Measurements from ENCODE around the gene PREX1.

Gene PREX1

DNA sequence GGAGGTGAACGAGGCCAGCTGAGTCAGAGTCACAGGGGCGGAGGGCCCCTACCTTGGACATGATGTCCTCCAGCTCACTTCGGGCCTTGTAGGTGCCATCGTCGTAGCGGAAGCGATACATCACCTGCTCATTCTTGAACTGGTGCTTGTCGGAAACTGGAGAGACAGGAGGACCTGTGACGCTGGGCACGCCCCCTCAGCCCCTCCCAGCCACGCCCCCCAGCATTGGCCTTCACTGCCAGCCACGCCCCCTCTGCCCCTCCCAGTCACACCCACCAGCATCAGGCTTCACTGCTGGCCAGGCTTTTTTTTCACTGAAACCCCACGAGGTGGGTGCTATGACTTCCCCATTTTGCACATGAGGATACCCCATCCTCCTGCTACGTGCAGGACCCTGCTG lies 148.2 kb downstream of the PREX1 start:
- H3K27me3 Mint-ChIP-seq: no peaks in the 10 kb centered on the region
- H3K4me3 Mint-ChIP-seq: no peak overlapping the region
- no peaks in the 10 kb centered on the region for H3K9me3 Mint-ChIP-seq
- H3K27ac Mint-ChIP-seq: no peak overlapping the region
- H3K4me1 Mint-ChIP-seq: no peaks in the 10 kb centered on the region
- peaks cover 6% of the 10 kb centered on the region for H3K36me3 Mint-ChIP-seq

DNA sequence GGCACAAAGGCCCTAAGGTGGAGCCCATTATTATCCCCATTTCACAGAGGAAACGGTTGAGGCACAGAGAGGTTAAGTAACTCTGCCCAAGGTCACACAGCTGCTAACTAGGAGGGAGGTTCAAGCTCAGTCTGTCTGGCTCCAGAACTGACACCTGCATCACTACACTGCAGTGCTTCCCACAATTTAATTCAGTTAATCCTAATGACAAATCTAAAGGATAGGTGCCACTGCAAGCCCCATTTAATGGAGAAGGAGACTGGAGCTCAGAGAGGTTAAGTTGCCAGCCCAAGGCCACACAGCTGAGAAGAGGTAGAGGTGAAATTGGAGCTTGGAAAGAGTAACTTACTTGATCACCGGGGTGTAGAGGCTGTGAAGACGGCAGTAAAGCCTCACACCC lies 148.8 kb downstream of the PREX1 start:
- Mint-ChIP-seq H3K9me3 (no peaks in the 10 kb centered on the region), H3K27ac (no peak overlapping the region), H3K4me1 (no peaks in the 10 kb centered on the region), H3K27me3 (no peaks in the 10 kb centered on the region), H3K36me3 (peaks cover 6% of the 10 kb centered on the region), H3K4me3 (no peak overlapping the region)

DNA sequence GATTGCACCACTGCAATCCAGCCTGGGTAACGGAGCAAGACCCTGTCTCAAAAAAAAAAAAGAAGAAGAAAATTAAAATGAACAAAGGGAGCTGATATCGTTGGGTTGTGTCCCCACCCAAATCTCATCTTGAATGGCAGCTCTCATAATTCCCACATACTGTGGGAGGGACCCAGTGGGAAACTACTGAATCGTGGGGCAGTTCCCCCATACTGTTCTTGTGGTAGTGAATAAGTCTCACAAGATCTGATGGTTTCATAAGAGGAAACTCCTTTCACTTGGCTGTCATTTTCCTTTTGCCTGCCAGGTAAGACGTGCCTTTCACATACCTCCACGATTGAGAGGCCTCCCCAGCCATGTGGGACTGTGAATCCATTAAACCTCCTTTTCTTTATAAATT lies 149.4 kb downstream of the PREX1 start:
- no peaks in the 10 kb centered on the region for H3K9me3 Mint-ChIP-seq
- H3K4me1 Mint-ChIP-seq: no peaks in the 10 kb centered on the region
- no peaks in the 10 kb centered on the region for H3K27me3 Mint-ChIP-seq
- H3K36me3 Mint-ChIP-seq: peaks cover 6% of the 10 kb centered on the region
- no peak overlapping the region for H3K4me3 Mint-ChIP-seq
- no peak overlapping the region for H3K27ac Mint-ChIP-seq

DNA sequence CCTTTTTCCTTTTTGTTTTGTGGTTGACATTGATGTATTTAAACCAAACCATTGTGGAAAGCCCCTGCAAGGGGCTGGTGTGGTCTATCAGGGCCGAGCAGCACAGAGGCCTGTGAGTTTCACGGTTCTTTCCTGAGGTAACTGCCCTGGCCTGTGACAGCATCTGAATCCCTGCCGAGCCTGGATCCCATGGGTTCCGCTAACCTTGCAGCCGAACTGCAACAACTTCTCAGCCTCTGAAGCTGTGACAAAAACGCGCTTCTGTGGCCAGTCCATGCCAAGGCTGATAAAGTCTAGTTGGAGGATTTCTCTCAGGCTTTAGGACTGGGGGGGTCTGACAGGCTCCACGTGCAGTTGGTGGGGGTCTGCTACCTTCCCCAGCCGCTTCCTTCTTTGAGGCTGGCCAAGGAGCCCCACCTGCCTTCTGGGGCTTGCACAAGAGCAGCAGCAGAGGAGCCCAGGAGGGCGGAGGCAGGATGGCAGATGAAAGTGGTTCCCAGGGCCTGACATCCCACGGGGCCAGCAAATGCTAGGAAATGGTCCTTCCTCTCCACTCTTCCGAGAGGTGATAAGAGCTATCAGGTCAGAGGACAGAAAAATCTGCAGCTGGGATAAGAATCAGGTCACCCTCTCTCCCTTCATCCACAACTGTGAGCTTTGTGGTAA lies 150.9 kb downstream of the PREX1 start:
- Mint-ChIP-seq H3K27me3 (no peaks in the 10 kb centered on the region), H3K9me3 (no peaks in the 10 kb centered on the region), H3K4me1 (no peaks in the 10 kb centered on the region), H3K4me3 (no peak overlapping the region), H3K36me3 (peaks cover 11% of the 10 kb centered on the region), H3K27ac (no peak overlapping the region)

DNA sequence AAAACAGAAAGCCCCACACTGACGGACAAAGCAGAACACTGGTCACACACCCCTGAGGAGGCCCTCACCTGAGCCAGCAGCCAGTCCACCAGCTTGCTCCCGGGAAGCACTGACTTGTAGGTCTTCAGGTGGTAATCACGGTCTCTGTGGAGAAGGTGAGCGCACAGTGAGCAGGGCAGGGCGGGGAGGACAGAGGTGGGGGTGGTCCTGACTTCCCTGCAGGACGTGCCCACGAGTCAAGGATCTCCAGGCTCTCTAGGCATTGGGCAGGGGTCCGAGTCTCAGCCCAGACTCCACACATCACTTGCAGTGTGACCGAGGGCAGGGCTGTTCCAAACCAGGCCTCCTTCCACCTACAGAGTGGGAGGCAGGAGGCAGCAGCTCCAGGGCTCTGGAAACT lies 151.7 kb downstream of the PREX1 start:
- H3K9me3 Mint-ChIP-seq: no peaks in the 10 kb centered on the region
- H3K27me3 Mint-ChIP-seq: no peaks in the 10 kb centered on the region
- H3K4me3 Mint-ChIP-seq: no peak overlapping the region
- H3K36me3 Mint-ChIP-seq: peaks cover 16% of the 10 kb centered on the region
- H3K4me1 Mint-ChIP-seq: no peaks in the 10 kb centered on the region
- H3K27ac Mint-ChIP-seq: no peak overlapping the region

DNA sequence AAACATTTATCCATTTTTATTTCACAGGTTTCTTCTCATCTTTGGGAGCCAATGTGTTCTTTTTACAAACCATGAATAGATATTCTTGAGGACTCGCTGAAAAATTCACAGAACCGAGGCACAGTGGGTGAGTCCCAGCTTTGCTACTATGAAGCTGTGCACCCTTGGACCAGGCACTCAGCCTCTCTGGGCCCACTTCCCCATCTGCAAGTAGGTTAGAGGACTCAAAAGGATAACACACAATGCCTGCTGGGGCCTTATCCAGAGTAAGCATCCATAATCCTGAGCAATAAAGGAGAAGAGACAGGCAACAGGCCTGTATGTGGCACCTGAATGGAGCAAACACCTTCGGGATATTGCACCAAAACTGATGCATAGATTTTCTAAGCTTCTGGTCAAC lies 153.3 kb downstream of the PREX1 start:
- Mint-ChIP-seq H3K4me3 (no peak overlapping the region), H3K27ac (no peak overlapping the region), H3K4me1 (no peaks in the 10 kb centered on the region), H3K36me3 (peaks cover 16% of the 10 kb centered on the region), H3K27me3 (no peaks in the 10 kb centered on the region), H3K9me3 (no peaks in the 10 kb centered on the region)

DNA sequence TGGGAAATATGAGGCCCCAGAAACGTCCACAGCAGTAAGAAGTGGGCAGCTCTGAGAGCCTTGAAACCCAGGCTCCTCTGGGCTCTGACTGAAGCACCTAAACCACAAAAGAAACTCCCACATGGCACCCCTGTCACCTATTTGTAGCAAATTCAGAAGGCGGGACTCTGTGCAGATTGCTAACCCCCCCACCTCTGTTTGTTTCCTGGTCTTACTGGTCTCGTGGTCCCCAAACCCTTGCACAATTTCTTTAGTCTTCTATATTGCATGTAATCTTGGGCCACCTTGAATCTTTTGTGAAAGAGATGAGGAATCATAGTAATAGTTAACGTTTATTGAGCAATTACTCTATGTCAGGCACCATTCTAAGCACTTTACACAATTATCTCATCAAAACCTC lies 154.3 kb downstream of the PREX1 start:
- Mint-ChIP-seq H3K9me3 (no peaks in the 10 kb centered on the region), H3K4me1 (no peaks in the 10 kb centered on the region), H3K27ac (peak overlapping the region; percentile 79), H3K4me3 (no peak overlapping the region), H3K36me3 (peaks cover 13% of the 10 kb centered on the region), H3K27me3 (no peaks in the 10 kb centered on the region)

DNA sequence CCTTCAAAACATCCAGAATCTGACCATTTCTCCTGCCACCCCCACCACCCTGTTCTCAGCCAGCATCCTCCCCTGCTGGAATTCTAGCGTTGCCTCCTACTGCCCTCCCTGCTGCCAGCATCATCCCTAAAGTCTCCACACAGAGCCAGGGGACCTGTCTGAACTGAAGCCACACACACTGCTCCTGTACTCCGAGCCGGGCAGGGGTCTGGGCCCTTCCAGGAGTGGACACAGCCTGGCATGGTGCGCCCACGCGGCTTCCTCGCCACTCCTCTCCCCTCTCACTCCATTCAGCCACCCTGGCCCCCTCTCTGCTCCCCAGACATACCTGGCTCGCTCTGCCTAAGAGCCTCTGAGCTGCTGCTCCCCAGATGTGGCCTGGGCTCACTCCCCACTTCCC lies 155.5 kb downstream of the PREX1 start:
- Mint-ChIP-seq H3K4me1 (no peaks in the 10 kb centered on the region), H3K27me3 (no peaks in the 10 kb centered on the region), H3K36me3 (peaks cover 13% of the 10 kb centered on the region), H3K4me3 (no peak overlapping the region), H3K27ac (no peak overlapping the region), H3K9me3 (no peaks in the 10 kb centered on the region)

DNA sequence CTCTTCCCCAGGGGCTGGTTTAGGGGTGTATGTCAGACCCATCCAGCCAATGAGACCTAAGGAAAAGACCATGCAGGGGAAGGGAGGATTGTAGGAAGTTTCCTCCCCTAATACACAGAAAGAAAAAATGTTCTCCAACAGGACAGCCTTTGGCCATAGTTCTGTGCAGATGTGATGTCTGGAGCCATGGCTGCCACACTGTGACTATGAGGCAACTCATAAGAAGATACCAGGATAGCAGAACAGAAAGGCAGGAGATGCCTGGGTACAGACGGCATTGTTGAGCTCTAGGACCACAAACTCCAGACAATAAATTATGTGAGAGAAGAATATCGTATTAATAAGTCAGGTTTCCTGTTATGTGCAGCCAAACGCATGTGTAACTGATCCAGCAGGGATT lies 156.7 kb downstream of the PREX1 start:
- Mint-ChIP-seq H3K4me3 (no peak overlapping the region), H3K9me3 (no peaks in the 10 kb centered on the region), H3K27me3 (no peaks in the 10 kb centered on the region), H3K27ac (no peak overlapping the region), H3K36me3 (peaks cover 13% of the 10 kb centered on the region), H3K4me1 (no peaks in the 10 kb centered on the region)

DNA sequence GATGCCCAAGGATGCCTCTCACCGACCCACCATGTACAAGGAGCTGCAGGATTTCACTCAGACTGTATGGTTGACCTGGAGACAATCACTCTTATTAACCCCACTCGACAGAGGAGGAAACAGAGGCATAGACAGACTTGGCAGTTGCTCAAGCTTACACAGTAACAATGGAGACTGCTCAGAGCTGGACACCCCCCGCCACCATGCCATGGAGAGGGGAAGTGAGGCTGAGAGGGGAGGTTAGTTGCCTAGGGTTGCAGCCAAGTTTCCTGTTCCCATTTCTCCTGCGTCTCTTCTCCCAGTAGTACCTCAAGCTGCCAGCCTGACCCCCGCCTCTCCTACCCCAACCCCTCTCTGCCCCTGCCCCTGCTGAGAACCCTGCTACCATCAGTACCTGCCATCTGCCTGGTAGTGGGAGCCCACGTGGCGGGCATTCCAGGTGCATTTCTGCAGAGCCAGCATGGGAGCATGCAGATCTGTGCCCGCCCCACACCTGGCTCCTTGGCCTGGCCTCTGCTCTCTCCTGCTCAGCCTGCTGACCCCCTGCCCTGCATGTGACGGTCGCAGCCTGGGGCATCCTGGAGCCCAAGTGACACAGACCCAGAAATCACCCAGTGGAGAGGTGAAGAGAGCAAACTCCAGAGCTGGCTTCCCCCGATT lies 157.7 kb downstream of the PREX1 start:
- Mint-ChIP-seq H3K4me1 (no peaks in the 10 kb centered on the region), H3K9me3 (no peaks in the 10 kb centered on the region), H3K36me3 (peaks cover 10% of the 10 kb centered on the region), H3K27me3 (no peaks in the 10 kb centered on the region), H3K27ac (no peak overlapping the region), H3K4me3 (no peak overlapping the region)

DNA sequence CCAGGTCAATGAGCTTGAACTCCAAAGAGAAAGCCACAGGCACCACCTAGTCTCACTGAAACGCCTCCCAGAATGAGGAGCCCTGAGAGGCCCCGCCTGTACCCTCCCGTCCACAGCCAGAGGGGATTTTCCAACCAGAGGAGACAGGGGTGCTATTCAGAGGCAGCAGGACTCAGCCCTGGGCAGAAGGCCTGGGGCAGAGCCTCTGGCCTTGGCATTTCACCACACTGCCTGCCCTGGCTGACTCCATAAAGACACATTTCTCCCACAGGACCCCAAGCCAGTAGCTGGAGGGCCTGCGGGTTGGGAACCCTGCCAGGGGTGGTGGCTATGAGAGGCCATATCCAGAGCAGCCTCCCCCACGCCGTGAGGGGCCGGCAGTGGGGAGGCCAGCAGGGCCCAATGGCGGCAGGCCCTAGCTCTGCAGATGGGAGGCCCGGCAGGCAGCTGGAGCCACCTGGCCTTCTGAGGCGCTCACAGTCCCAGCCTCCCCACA lies 159.3 kb downstream of the PREX1 start:
- peaks cover 12% of the 10 kb centered on the region for H3K36me3 Mint-ChIP-seq

DNA sequence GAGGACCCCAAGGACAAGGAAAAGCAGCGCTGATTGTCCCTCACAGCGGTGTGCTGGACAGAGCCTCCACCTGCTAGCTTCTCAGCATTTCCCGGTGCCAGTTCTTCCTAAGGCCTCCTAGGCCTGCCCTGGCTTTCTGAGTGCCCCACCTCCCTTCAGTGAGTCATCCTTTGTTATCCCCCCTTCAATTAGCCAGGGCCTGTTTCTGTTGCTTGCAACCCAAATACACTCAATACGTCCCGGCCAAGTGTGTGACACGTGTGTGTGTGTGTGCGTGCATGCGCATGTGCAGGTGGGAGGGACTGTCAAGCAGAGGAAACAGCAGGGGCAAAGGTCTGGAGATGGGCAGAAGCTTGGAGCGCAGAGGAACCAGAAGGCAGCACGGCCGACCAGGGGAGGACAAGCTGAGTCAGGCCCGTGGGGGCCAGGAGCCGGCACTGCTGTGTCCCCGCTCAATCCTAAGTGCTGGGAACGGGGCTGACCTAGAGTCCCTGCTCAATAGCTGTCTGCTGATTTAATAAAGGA lies 159.8 kb downstream of the PREX1 start:
- H3K27ac Mint-ChIP-seq: no peak overlapping the region

More for the DNA sequence above, 159.3 kb downstream of the PREX1 start:
- Mint-ChIP-seq H3K4me1 (no peaks in the 10 kb centered on the region), H3K9me3 (no peaks in the 10 kb centered on the region), H3K27me3 (no peaks in the 10 kb centered on the region), H3K27ac (no peak overlapping the region), H3K4me3 (no peak overlapping the region)

DNA sequence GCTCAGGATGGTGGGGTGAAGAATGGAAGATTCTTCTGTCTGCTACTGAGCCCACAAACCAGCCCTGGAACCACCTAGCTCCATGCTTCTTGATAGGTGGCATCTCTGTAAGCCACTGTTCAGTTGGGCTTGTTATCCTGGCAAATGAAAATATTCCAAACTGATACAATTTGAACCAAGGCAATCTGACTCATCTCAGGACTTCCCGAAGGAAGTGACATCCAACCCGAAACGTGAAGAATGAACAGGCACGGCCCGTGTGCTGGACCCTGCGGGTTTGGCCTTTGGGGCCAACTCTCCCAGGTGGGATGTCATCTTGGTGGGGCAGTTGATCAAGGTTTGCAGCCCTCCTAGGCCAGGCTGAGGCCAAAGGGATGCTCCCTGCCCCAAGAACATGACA lies 160.3 kb downstream of the PREX1 start:
- Mint-ChIP-seq H3K4me1 (no peaks in the 10 kb centered on the region), H3K27ac (no peak overlapping the region), H3K36me3 (peaks cover 7% of the 10 kb centered on the region), H3K27me3 (no peaks in the 10 kb centered on the region), H3K4me3 (no peak overlapping the region), H3K9me3 (no peaks in the 10 kb centered on the region)

More for the DNA sequence above, 159.8 kb downstream of the PREX1 start:
- Mint-ChIP-seq H3K4me1 (no peaks in the 10 kb centered on the region), H3K36me3 (peaks cover 10% of the 10 kb centered on the region), H3K9me3 (no peaks in the 10 kb centered on the region), H3K4me3 (no peak overlapping the region), H3K27me3 (no peaks in the 10 kb centered on the region)

DNA sequence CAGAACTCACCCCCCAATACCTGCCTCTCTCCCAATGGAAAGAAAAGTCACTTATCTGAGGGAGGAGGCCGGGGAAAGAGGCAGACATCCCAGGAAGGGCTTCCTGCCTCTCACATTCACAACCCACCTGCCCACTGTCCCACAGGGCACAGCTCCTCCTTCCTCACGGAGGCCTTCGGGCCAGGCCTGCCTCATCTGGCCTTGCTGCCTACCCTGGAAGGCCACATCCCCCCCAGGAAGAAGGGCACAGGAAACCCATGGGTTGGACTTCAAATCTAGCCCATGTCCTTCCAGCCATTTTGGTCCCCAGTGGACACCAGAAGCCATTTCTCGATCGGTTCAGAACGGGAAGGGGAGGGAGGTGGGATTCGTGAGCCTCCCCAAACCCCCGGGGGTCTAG lies 162.0 kb downstream of the PREX1 start:
- no peaks in the 10 kb centered on the region for H3K27me3 Mint-ChIP-seq
- H3K27ac Mint-ChIP-seq: no peak overlapping the region
- H3K4me1 Mint-ChIP-seq: no peaks in the 10 kb centered on the region
- no peak overlapping the region for H3K4me3 Mint-ChIP-seq
- H3K36me3 Mint-ChIP-seq: peaks cover 3% of the 10 kb centered on the region
- no peaks in the 10 kb centered on the region for H3K9me3 Mint-ChIP-seq

DNA sequence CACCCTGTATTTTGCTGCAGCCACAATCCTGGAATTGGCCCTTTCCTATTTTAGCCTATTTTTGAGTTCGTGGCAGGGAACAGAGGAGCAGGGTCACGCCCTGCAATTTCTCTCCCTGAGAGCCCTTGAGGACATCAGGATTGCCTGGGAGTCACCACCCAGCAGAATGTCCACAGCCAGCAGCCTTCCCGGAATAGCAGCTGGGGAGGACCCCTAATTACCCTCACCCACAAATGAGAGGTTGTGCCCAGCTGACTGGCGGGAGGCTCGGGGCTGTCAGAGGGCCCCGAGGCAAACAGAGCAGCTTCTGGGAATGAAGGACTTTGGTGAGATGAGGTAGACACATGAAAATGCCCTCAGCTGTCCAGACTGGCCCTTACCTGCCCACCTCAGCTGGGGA lies 165.1 kb downstream of the PREX1 start:
- Mint-ChIP-seq H3K27ac (no peak overlapping the region), H3K4me1 (peaks cover 2% of the 10 kb centered on the region)

DNA sequence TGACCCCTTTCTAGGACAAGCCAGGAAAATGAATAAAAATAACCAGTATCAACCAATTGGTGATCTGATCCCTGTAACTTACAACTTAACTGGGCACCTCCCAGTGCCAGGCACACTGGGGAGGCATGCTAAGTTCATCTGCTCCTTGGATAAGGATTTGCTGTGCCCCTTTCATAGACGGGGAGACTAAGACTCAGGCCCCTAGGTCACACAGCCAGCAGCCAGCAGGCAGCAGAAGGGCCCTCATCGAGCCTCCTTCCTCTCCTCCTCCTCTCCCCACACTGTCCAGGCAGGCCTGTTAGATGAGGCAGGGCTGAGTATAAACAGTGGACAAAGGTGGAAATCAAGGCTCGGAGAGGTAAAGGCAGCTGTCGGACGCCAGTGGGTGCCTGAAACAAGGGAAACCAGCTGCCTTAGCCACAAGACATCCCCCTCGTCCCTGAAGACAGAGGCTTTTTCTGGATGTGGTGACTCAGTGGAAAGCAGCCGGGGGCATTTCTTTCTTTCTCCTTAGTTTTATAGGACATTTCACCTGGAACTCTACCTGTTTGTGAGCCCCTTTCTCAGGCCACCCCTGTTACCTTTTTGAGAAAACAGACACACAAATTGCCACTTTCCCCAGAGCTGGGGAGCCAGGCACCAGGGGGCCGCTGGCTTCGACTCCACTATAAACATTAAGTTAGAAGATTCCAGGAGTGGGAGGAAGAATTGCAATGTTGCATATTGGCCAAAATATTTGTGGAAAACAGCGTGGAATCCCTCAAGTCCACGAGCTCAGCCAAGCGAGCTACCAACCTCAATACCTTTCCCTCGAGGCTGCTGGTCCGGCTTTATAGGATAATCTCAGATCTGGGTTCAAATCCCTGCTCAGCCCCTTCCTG lies 166.0 kb downstream of the PREX1 start:
- H3K4me1 Mint-ChIP-seq: peaks cover 4% of the 10 kb centered on the region
- H3K27me3 Mint-ChIP-seq: no peaks in the 10 kb centered on the region

More for the DNA sequence above, 165.1 kb downstream of the PREX1 start:
- H3K9me3 Mint-ChIP-seq: no peaks in the 10 kb centered on the region
- no peaks in the 10 kb centered on the region for H3K27me3 Mint-ChIP-seq
- H3K4me3 Mint-ChIP-seq: no peak overlapping the region
- peaks cover 10% of the 10 kb centered on the region for H3K36me3 Mint-ChIP-seq

More for the DNA sequence above, 166.0 kb downstream of the PREX1 start:
- Mint-ChIP-seq H3K9me3 (no peaks in the 10 kb centered on the region), H3K36me3 (peaks cover 12% of the 10 kb centered on the region), H3K4me3 (no peak overlapping the region), H3K27ac (no peak overlapping the region)
